GM21528 (cell line): ENCODE results near the gene PAPLN.
"Not testable (repeated sequence)": the region's sequence is repeated elsewhere in the genome, so short reads cannot be mapped to it uniquely, and the experiment has no call there.

ENCODE experiments used
- ATAC-seq: cut with Tn5 transposase; IDR thresholded peaks from one replicate; pipeline ENCODE4 v1.9.1; 2021; ENCODE audit warnings: mild to moderate bottlenecking, moderate library complexity; ENCODE audit not compliant: unreplicated experiment, low FRiP score

Gene PAPLN

DNA sequence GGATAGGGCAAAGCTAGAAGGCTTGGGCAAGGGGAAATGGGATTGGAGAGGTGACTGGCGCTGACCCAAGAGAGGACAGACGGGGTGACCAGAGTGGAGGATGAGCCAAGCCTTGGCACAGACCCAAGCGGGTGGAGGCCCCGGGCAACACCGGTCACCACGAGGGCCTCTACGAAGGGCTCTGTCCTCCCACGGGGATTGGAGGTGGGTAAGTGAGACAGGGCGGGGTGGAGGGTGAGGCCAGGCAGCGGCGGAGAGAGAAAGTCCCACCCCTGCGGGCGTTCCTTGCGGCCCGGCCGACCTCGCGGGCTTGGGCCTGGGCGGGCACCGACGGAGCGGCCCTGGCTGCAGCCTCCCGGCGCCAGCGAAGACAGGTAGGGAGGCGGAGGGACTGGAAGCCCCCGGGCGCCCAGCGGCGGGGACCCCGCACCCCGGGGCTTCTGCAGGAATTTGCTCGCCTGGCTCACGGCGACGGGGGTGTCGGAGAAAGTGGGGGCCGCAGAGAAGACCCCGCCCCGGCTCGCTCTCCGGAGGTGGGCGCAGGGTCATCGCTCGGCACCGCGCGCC, at the start of gene PAPLN:
TSS of gene PAPLN (plus strand) at position 288 of the 567 bp plus-strand sequence. CDS start 2,273 bp downstream, outside the sequence.
- ATAC-seq = no peak

- ATAC-seq = no peak
Observed at GRCh38 chr14:73188501-73188911, 48.8 kb upstream of the PAPLN start.

DNA sequence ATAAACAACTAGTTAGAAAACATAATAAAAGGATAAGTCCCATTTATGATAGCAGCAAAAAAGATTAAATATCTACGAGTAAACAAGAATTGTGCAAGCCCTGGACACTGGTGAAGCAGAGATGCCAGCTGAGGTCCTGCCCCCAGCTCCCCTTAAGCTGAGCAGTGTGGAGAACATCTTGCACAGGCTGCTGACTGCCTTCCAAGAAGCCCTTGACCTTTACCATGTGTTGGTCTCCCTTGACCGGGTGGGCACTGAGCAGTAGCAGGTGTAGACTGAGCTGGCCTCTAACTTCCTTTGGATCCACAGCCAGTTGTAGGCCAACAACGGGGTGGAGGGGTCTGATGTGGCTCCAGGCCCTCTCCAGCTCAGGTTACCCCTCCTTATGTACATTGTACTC, 47.7 kb upstream of the PAPLN start:
- no peak for ATAC-seq

DNA sequence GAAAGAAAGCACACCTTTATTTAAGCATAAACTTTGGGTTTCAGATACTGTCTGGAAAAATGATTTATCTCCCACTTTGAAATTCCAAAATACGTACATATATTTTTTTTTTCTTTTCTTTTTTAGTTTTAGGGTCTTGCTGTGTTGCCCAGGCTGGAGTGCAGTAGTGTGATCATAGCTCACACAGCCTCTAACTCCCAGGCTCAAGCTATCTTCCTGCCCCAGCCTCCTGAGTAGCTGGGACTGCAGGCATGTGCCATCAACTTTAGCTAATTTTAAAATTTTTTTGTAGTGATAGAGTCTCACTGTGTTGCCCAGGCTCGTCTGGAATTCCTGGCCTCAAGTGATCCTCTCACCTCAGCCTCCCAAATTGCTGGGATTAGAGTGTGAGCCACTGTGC, 45.9 kb upstream of the PAPLN start:
- ATAC-seq = no peak

DNA sequence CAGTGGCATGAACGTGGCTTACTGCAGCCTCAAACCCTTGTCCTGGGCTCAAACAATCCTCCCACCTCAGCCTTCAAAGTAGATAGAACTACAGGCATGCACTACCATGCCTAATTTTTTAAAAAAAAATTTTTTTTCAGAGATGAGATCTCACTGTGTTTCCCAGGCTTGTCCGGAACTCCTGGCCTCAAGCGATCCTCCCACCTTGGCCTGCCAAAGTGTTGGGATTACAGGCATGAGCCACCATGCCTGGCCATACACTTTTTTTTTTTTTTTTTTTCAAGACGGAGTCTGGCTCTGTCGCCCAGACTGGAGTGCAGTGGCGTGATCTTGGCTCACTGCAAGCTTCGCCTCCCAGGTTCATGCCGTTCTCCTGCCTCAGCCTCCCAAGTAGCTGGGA, 43.0 kb upstream of the PAPLN start:
- ATAC-seq = not testable (repeated sequence)

DNA sequence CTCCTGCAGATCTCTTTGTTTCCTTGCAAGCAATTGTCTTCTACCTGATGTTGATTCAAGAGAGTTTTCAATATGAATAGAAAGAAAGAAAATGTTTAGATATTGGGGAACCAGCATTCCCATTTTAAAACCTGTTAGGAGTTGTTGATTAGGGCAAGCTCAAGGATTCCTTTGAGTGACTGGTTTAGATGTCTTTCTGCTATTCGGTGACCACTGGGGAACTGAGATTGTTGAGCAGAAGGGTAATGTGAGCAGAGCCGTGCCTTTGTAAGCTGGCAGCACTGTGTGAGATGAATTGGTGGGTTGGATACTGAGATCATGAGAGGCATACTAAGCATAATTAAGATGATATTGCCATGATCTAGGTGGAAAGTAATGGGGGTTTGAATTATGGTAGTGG, 39.1 kb upstream of the PAPLN start:
- ATAC-seq = no peak

- ATAC-seq = no peak
Observed at GRCh38 chr14:73203527-73203926, 33.8 kb upstream of the PAPLN start.

- ATAC-seq = no peak
Observed at GRCh38 chr14:73207615-73208014, 29.7 kb upstream of the PAPLN start.

- no peak for ATAC-seq
Observed at GRCh38 chr14:73208390-73208789, 28.9 kb upstream of the PAPLN start.

- ATAC-seq = no peak
Observed at GRCh38 chr14:73208846-73209245, 28.5 kb upstream of the PAPLN start.

DNA sequence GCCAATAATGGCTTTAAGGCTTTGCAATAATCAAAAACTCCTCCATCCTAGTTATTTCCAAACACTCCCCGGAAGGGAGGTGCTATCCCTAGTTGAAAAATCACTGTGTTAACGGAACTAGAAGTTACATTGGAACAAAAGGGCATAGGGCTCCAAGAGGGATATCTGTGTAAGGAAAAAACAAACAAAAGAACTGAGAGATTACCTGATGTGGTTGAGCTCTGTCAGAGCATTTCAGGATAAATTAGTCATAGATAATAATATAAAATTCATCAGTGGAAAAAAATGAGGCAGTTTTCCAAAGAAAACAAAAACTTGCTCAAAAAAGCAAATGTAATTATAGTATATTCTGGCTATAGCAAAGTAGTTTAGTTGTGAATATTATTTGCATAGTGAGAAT, 27.4 kb upstream of the PAPLN start:
- ATAC-seq = no peak

DNA sequence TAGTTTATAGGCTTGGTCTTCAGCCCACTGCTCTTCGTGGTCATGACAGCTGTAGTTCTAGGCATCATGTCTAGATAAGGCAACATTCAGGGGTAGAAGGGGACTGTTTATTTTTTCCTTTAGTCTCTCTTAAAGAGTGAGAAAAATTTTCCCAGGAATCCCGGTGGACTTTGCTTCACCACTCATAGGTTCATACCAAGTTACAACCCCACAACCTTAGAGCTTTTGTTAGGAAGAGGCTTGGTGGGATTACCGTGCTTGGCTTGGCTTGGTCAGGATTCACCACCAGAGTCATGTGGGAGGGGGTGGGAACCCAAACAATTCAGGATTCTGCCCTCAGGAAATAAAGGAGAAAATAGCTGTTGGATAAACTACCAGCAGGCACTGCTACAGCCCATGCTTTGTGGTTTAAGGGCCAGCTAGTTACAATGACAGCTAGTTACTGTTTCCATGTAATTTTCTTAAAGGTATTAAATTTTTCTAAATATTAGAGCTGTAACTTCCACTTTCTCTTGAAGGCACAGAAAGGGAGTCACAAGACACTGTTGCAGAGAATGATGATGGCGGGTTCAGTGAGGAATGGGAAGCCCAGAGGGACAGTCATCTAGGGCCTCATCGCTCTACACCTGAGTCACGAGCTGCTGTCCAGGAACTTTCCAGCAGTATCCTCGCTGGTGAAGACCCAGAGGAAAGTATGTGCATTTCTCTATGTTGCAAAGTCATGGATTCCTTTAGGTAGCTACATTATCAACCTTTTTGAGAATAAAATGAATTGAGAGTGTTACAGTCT, 25.9 kb upstream of the PAPLN start:
- ATAC-seq = no peak

GRCh38 chr14:73216030-73216429, 21.3 kb upstream of the PAPLN start:
- no peak for ATAC-seq

- ATAC-seq = no peak
Observed at GRCh38 chr14:73217411-73217810, 19.9 kb upstream of the PAPLN start.

DNA sequence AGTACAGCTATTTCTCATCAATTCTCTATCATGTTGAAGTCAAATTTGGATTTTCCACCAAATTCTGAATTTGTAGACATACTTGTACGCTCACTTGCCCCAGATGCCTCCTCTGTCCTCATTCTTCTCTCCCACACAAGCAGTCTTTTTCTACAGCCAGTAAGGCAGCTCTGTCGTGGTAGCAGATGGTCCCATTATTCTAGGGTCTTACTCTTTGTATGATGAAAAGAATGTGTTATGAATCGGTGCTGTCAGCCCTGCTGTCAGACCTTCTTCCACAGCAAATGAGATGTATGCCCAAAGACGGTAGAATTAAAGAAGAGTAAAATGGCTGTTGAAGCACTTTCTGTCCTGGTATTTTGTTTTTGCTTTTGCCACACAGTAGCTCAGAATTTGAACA, 17.2 kb upstream of the PAPLN start:
- ATAC-seq = no peak

GRCh38 chr14:73220634-73221033, 16.7 kb upstream of the PAPLN start:
- no peak for ATAC-seq

DNA sequence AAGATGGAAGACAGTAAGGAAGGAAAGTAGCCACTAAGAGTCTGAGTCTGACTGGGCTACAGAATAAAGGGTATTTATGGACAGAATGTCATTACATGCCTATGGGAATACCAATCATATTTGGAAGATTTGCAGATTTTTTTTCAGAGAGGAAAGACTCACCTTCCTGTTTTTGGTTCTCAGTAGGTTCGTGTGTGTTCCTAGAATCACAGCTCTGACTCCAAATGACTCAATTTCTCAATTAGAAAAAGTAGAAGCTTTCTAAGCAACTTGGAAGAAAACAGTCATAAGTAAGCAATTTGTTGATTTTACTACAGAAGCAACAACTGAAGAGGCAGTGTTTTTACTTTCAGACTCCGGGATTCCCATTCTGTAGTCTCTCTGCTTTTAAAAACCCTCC, 15.4 kb upstream of the PAPLN start:
- no peak for ATAC-seq

- ATAC-seq = no peak
Observed at GRCh38 chr14:73223049-73223448, 14.3 kb upstream of the PAPLN start.

DNA sequence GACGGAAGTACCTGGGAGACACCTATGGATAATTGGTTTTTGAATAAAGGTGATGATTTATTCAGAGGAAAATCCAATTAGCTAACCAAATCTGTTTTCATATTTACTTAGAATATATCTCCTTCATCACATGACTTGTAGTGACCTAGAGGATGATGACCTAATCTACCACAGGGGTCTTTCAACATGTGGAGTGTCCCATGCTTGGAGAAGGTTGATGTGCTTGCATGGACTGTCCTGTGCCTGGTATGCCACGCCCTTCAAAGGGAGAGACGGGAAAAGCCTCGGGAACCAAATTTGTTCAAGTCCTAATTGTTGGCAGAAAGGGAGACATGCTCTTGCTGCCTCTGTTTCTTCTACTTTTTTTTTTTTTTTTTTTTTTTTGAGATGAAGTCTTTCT, 11.8 kb upstream of the PAPLN start:
- ATAC-seq = no peak

DNA sequence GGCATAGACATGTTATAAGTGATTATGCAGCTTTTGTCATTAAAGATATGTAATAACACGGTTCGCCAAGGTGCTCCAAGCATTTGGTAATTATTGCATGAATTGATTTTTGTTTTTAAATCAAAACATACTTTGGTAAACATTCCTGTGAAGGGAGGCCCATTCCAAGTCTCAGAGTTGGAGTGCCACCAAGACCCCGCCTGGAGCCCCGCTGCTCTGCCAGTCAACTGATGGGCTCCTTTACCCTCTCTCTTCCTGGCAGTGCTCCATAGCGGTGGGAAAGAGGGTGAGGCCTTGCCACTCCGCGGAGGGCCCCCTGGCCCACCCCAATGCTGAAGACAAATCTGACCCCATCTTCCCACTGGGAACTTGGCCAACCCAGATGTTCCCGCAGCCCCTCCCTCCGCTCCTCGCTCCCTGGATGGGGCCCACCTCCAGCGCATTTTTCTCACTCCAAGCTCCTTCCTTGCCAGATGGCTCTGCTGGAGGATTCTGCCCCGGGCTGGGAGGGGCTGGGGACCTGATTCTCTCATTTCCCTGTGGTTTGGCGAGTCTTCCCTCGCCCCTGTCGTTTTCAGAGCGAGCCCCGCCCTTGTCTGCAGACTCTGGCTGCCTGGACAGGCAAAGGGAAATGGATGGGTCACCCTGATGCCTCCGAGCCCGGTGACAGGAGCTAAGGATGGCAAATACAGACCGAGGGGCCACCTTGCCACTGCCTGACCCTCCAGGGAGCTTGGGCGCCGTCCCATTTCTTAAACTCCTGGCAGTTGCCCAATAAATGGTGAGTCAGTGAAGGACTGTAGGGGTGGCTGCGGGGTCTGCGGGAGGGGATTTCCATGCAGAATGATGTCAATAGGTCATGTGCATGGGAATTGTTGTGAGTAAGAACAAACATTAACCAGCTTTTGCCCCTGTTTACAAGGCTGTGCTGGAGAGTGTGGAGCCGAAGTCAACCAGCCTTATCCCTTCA, 9.2 kb upstream of the PAPLN start:
- ATAC-seq = no peak

DNA sequence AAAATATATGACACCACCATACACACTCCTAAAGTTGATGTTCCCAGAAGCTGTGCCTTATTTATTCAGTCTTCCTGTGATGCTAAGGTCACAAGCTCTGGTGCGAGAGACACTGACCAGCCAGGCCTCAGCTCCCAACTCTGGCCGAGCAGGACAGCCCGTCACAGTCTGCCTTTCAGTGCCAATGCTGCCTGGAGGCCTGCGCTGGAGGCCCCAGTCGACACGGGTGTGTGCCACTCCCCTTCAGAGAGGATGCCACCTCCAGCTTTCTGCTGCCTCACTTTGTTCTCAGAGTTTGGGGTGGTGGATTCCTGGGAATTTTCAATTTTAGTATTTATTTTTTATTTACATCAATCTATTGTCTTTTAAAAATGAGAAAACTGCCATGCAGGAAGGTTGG, 7.3 kb upstream of the PAPLN start:
- no peak for ATAC-seq
